BLaER1 (cell line): ENCODE measurements around the gene MRPS23.

Experiments
- H3K27ac ChIP-seq: shearing (Covaris generic); formaldehyde crosslinking; 2 replicates; pipeline ENCODE4 v1.8.1; 2022
- H3K27me3 ChIP-seq: shearing (Covaris generic); formaldehyde crosslinking; 2 replicates; pipeline ENCODE4 v1.8.1; 2022
- H3K36me3 ChIP-seq: shearing (Covaris generic); formaldehyde crosslinking; 2 replicates; pipeline ENCODE4 v1.8.1; 2022
- H3K4me1 ChIP-seq: shearing (Covaris generic); formaldehyde crosslinking; 2 replicates; pipeline ENCODE4 v1.8.1; 2022
- H3K4me2 ChIP-seq: shearing (Covaris generic); formaldehyde crosslinking; 2 replicates; pipeline ENCODE4 v1.8.1; 2022
- H3K4me3 ChIP-seq: shearing (Covaris generic); formaldehyde crosslinking; 2 replicates; pipeline ENCODE4 v1.8.1; 2022
- H3K9ac ChIP-seq: shearing (Covaris generic); formaldehyde crosslinking; 2 replicates; pipeline ENCODE4 v1.8.1; 2022
- H3K9me3 ChIP-seq: shearing (Covaris generic); formaldehyde crosslinking; 2 replicates; pipeline ENCODE4 v1.8.1; 2022
- H4K20me1 ChIP-seq: shearing (Covaris generic); formaldehyde crosslinking; 2 replicates; pipeline ENCODE4 v1.8.1; 2022
- Cebpa-rat ChIP-seq: shearing (Covaris generic); IDR thresholded peaks from 2 replicates; pipeline ENCODE4 v1.8.1; 2022

Gene MRPS23

DNA sequence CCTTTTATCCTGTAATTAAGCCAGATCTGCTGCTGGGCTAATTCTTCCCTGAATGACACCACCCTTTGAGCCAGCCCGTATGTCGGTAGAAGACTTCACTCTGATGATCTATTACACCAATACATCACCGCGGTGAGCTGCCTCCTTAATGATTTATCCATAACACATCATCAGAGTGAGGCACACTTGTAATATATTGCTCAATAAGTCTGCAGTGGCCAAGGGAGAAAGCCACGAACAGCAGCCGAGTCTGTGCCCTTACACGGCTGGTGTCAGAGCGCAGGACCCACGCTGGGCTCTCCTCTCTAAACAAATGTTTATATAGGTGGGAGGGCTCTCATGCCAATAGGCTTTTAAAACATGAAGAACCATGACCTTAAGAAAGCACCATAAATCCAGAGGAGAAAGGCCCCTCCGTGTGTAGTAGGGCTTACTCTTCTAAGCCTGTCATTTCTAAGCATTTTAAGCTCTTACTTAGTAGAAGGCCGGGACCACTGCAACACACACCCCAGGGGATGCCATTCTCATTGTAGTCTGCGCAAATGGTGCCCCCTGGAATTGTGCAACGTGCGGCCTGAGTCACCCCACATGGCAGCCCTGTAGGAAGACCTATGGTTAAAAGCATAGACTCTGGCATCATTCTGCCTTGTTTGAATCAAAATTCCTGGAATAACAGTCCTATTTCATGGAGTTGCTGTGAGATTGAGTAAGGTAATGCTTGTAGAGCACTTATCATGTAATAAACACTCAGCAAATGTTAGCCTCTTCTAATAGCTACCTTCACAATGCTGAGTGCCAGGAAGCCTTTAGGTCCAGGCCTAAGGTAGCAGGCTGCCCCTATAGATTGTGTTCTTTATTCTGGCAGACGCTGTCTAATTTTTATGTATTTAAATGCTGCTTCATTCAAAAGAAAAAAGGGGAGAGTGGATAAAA is 26.1 kb downstream of the MRPS23 start:
- H3K9me3 ChIP-seq = no peaks in the 10 kb centered on the region
- H3K4me3 ChIP-seq = no peak overlapping the region
- TF ChIP-seq Cebpa-rat = no peak
- no peak overlapping the region for H3K9ac ChIP-seq
- no peaks in the 10 kb centered on the region for H4K20me1 ChIP-seq
- no peaks in the 10 kb centered on the region for H3K36me3 ChIP-seq
- H3K4me1 ChIP-seq = peaks cover 11% of the 10 kb centered on the region; the same call in 1 of the 2 replicates
- H3K27me3 ChIP-seq = no peaks in the 10 kb centered on the region
- no peak overlapping the region for H3K27ac ChIP-seq
- H3K4me2 ChIP-seq = no peak overlapping the region

DNA sequence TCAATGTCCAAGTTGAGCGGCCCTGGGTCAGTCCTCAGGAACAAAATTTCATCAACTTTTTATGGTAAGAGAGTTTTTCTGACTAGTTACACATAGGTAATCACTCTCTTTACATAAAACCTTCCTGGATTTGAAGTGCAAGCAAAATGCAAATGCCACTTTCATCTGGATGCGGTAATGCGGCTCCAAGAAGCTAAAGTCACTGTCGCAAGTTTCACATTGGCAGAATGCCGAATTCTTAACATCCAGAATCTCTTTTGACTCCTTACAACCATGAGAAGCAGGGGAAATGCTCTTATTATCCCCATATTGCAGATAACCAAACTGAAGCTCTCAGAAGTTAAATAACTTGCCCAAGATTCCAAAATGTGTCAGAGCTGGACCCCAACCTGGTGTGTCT is 30.0 kb downstream of the MRPS23 start:
- no peak for TF ChIP-seq Cebpa-rat
- no peak overlapping the region for H3K4me2 ChIP-seq
- no peak overlapping the region for H3K9ac ChIP-seq
- no peaks in the 10 kb centered on the region for H3K27me3 ChIP-seq
- H3K4me1 ChIP-seq = peaks cover 22% of the 10 kb centered on the region
- H3K4me3 ChIP-seq = no peak overlapping the region
- H3K9me3 ChIP-seq = no peaks in the 10 kb centered on the region; the same call in 1 of the 2 replicates
- H3K27ac ChIP-seq = no peak overlapping the region
- no peaks in the 10 kb centered on the region for H3K36me3 ChIP-seq
- no peaks in the 10 kb centered on the region for H4K20me1 ChIP-seq

DNA sequence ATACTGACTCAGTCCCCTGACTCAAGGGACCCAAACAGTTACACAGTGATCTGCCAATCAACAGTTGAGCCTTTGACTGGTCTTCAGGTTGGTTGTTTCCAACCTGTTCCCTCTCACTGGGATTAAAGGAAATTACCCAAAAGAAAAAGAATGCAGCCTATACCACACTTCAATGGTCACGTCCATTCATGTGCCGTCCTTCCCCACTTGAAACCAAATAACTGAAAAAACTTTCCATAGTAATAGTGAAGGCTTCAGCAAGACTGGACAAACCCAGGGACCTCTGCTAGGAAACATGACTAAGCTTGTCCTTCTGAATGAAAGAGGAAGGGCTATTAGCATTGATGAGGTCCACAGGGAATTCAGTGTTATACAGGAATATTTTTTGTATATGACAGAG is 30.6 kb downstream of the MRPS23 start:
- no peak overlapping the region for H3K27ac ChIP-seq
- no peak overlapping the region for H3K4me2 ChIP-seq
- no peaks in the 10 kb centered on the region for H3K36me3 ChIP-seq
- H4K20me1 ChIP-seq = no peaks in the 10 kb centered on the region
- H3K4me3 ChIP-seq = no peak overlapping the region
- no peaks in the 10 kb centered on the region for H3K27me3 ChIP-seq
- no peak for TF ChIP-seq Cebpa-rat
- no peaks in the 10 kb centered on the region; the same call in 1 of the 2 replicates for H3K9me3 ChIP-seq
- H3K9ac ChIP-seq = no peak overlapping the region
- H3K4me1 ChIP-seq = peaks cover 25% of the 10 kb centered on the region

DNA sequence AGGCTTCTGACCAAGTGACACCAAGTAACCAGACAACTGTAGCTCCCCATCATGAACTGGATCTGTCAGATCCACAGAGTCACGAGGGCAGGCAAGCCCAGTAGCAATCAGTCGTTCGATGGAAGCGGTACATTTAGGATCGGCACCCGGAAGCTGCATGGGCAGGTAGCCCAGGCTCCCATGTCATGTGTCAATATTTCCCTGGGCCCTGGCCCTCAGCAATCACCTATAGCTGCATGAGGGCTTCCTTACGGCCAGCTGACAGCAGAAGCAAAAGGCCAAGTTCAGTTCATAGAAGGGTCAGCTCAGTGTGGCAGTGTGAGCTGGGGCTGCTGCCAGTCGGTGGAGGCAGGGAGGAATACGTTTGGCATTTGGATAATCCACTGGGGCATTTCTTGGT is 31.8 kb downstream of the MRPS23 start:
- peaks cover 37% of the 10 kb centered on the region for H3K4me1 ChIP-seq
- no peaks in the 10 kb centered on the region; the same call in 1 of the 2 replicates for H3K9me3 ChIP-seq
- no peaks in the 10 kb centered on the region for H3K36me3 ChIP-seq
- no peaks in the 10 kb centered on the region for H3K27me3 ChIP-seq
- H3K4me3 ChIP-seq = no peak overlapping the region
- no peak for TF ChIP-seq Cebpa-rat
- no peak overlapping the region for H3K27ac ChIP-seq
- H3K9ac ChIP-seq = no peak overlapping the region
- H3K4me2 ChIP-seq = no peak overlapping the region
- no peaks in the 10 kb centered on the region for H4K20me1 ChIP-seq

DNA sequence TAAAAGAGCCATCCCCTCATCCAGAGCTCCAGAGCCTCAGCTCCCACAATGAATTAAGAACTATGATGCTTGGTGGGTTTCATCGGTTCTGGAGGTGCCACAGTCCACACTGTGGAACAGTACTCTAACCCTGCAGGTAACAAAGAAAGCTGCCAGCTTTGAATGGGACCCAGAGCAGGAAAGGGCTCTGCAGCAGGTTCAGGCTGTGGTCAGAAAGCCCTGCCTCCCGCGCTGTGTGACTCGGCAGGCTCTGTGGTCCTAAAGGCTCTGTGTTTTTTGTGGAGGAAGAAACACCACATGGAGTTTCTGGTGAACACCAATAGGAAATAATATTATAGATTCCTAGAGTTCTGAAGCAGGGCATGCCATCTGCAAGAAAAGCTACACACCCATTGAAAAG is 32.5 kb downstream of the MRPS23 start:
- Histone ChIP-seq H3K4me2 (peak overlapping the region; percentile 69), H3K4me1 (peaks cover 45% of the 10 kb centered on the region), H3K36me3 (no peaks in the 10 kb centered on the region), H4K20me1 (no peaks in the 10 kb centered on the region), H3K9ac (0 out of 2 replicates have a peak overlapping the region, but pooled peaks have one; percentile 19), H3K27me3 (no peaks in the 10 kb centered on the region), H3K27ac (no peak overlapping the region), H3K9me3 (no peaks in the 10 kb centered on the region; the same call in 1 of the 2 replicates), H3K4me3 (no peak overlapping the region)
- no peak for TF ChIP-seq Cebpa-rat

DNA sequence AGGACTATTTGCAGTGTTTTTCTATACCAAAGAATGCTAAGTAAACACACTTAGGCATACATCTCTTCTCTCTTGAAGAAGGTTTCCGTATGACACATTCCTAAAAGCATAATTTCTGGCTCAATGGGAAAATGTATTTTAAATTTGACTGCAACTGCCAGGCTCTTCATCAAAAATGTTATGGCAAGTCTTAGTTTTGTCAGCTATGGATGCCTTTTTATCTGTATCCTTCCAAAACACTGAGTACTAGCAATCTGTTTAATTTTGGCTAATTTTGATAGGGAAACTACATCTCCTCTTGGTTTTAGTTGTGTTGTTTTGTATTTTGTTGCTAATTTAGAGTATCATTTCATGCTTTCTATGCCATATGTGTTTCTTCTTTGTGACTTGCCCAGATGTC is 35.4 kb downstream of the MRPS23 start:
- Histone ChIP-seq H3K27me3 (no peaks in the 10 kb centered on the region), H4K20me1 (0 out of 2 replicates have a peak, but pooled peaks cover 4% of the 10 kb centered on the region), H3K4me1 (peaks cover 73% of the 10 kb centered on the region), H3K9ac (no peak overlapping the region), H3K27ac (no peak overlapping the region), H3K4me2 (no peak overlapping the region), H3K36me3 (no peaks in the 10 kb centered on the region), H3K4me3 (no peak overlapping the region), H3K9me3 (no peaks in the 10 kb centered on the region; the same call in 1 of the 2 replicates)
- TF ChIP-seq Cebpa-rat = no peak

DNA sequence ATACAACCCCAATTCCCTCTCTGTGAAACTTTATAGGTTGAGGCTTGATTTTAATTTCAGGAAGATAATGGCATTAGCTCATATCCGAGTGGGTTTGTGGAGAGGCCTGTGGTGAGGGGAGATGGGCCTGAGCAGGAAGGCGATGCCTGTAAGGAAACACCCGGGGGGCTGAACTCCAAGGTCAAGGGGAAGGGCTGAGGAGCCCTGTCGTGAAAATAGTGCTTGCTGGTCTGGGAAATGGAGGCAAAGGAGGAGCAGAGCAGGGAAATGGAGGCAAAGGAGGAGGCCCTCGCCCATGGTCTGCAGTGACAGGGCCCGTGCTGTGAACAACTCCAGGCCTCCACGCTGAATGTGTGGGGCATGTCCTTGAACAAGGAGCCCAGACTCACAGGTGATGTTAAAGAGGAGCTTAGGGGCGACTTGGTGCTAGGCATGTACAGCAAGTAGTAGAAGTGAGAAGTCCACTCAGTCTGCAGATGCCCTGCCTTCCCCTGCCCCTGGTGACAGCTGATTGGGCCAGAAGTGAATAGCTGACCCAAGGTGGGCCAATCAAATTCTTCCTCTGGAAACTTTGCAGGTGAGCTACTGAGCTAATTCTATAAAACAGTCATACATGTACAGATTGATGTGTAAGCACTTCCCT is 38.1 kb downstream of the MRPS23 start:
- H3K36me3 ChIP-seq = no peaks in the 10 kb centered on the region
- H3K27me3 ChIP-seq = no peaks in the 10 kb centered on the region
- peak overlapping the region; percentile 78 for H3K9ac ChIP-seq
- H4K20me1 ChIP-seq = 0 out of 2 replicates have a peak, but pooled peaks cover 4% of the 10 kb centered on the region
- H3K4me3 ChIP-seq = peak overlapping the region; percentile 63
- H3K9me3 ChIP-seq = no peaks in the 10 kb centered on the region; the same call in 1 of the 2 replicates
- peak overlapping the region; percentile 96 for H3K4me2 ChIP-seq
- peaks cover 70% of the 10 kb centered on the region for H3K4me1 ChIP-seq
- H3K27ac ChIP-seq = peak overlapping the region; percentile 89
- TF ChIP-seq Cebpa-rat = no peak

DNA sequence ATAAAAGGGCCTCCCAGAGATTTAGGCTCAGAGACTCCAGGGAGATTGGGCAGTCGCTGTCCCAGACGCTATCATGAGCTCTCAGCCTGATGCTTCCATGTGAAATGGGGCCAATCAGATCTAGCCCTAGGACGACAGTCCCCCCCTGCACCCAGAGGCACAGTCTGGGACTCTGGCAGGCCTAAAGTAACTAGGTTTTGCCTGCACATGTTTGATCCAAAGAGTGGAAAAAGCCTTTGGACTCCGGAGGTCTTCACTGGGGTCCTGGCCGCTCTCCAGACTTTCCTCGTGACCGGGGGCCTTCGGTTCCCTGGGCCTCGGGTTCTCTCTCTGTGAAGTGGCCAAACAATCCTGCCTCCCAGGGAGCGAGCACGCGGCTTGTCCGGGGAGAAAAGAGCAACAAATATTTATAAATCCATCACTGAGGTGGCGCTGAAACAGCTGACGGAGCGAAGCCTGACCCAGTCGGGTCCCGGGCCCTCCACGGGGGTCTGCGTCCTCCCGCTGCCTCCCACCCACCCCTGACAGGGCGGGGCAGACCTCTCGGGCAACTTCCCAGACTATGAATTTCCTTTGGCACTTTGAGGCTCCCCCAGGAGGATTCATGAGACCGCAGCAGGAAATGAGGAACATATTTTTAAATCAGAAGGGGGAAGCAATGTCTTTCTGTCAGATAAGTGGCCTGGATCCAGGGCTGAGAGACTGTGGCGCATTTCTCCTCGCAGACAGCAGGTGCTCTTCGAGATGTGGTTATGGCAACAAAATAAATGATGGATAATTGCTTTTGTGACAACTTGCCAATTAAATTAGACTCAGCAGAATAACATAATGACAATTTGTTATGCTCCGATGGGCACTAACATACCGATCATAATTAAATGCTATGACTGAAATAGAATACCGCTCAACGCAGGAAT is 38.9 kb downstream of the MRPS23 start:
- Histone ChIP-seq H3K9ac (peak overlapping the region; percentile 78), H3K4me1 (peaks cover 70% of the 10 kb centered on the region), H3K36me3 (no peaks in the 10 kb centered on the region), H3K9me3 (no peaks in the 10 kb centered on the region), H3K27ac (peak overlapping the region; percentile 89), H3K4me2 (peak overlapping the region; percentile 96), H3K27me3 (no peaks in the 10 kb centered on the region), H3K4me3 (peak overlapping the region; percentile 63), H4K20me1 (0 out of 2 replicates have a peak, but pooled peaks cover 4% of the 10 kb centered on the region)
- no peak for TF ChIP-seq Cebpa-rat

DNA sequence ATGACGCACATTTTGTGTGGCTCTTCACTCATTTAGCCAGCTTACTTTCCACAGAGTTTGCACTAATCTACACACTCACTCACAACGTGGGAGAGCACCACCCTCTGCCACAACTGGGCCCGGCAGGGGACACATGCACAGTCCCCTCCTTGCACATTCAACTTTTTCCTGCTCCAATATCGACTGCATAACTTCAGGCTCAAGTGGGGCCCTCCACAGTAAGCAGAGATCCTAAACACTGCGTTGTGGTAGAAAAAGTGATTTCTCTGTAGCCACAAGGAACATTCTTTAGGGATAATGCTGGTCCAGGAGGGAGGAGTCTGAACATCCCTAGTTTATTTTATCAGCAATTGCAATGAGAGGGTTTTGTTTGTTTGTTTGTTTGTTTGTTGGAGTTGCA is 40.0 kb downstream of the MRPS23 start:
- no peak overlapping the region for H3K4me3 ChIP-seq
- H3K9me3 ChIP-seq = no peaks in the 10 kb centered on the region
- H4K20me1 ChIP-seq = 0 out of 2 replicates have a peak, but pooled peaks cover 4% of the 10 kb centered on the region
- H3K4me1 ChIP-seq = peaks cover 69% of the 10 kb centered on the region
- no peak for TF ChIP-seq Cebpa-rat
- H3K27me3 ChIP-seq = no peaks in the 10 kb centered on the region
- H3K4me2 ChIP-seq = peak overlapping the region; percentile 96
- H3K9ac ChIP-seq = peak overlapping the region; percentile 78; the same call in 1 of the 2 replicates
- H3K36me3 ChIP-seq = no peaks in the 10 kb centered on the region
- no peak overlapping the region for H3K27ac ChIP-seq
